HG03469 (cell line): ENCODE data around the gene LAMA5.

Source experiments
- ATAC-seq: cut with Tn5 transposase; IDR thresholded peaks from one replicate; pipeline ENCODE4 v1.9.1; 2021; ENCODE audit warnings: mild to moderate bottlenecking, moderate library complexity, moderate number of reproducible peaks; ENCODE audit not compliant: unreplicated experiment

LAMA5 gene

DNA sequence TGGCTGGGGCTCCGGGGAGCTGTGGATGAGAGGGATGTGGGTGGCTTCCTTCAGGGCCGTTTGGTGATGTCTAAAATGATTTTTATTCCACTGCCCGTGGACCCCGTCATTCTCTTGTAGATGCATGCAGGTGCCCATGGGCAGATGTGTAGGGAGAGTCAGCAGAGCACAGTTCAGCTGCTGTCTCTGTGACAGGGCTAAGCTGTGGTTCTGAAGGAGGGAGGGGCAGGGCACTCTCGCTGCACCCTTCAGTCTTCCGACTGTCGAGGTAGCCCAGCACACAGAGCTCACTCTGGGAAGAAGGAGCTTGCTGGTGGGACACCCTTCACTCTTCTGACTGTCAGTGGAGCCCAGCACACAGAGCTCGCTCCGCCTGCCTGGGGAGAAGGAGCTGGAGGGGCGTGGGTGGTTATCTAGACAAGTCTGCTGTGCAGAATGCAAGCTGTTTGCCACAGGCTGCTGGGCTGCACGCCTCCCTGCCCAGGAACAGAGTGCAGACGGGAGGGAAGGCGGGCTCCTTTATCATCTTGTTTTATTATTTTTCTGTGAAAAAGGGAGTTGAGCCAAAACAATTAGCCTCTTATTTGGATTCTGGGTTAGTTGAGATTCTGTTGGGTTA, 92.7 kb downstream of the LAMA5 start:
- ATAC-seq, result no peak

DNA sequence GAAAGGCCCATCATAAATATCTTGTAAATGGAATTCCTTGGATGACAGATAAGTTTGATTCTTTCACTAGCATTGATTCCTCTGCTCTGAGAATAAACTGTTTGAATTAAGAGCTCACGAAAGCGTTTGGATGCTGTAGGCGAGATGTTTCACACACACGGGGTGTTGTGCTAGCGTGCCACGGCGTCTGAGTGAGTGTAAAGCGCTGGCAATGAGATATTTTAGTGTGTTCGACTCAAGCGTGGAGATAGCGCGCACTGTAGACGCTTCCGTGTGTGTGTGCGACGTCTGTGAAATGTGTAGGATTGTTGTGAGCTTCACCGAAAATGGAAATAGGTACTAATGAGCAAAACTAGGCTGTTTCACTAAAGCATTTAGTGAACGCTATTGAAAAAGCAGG, 93.7 kb downstream of the LAMA5 start:
- ATAC-seq, result no peak

DNA sequence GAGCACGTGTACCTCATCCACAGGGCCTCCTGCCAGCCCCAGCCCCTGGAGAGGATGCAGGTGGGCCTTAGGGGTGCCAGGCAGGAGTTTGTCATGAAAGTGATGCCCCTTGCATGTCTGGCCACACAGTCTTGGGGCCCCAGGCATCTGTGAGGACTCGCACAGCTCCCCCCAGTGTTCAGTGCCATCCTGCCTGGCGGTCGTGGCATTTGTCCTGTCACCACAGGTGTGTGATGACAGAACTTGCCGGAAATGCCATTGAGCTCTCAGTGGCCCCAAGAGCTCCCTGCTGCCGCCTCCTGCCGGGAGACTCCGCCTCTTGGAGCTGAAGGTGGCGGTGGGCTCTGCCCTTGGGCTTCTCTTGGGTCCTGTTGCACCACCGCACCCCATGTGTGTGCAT, 94.9 kb downstream of the LAMA5 start:
- ATAC-seq, result no peak

DNA sequence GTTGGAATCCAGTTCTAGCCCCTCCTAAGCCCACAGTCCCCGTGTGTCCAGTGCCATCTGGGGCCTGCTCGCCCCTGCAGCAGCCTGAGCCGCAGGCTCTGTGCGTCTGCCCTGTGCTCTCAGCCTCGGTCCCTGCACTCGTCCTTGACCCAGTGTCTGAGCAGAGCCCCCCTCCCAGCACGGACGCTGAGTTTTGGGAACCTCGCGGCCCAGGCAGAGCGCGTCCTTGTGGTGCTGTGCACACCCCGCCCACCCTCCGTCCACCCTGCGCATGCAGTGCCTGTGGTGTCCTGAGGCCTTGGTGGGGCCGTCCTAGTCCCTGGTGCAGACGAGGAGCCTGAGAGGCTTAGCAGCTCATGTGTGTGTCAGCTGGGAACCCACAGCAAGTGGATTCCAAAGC, 97.2 kb downstream of the LAMA5 start:
- no peak for ATAC-seq

DNA sequence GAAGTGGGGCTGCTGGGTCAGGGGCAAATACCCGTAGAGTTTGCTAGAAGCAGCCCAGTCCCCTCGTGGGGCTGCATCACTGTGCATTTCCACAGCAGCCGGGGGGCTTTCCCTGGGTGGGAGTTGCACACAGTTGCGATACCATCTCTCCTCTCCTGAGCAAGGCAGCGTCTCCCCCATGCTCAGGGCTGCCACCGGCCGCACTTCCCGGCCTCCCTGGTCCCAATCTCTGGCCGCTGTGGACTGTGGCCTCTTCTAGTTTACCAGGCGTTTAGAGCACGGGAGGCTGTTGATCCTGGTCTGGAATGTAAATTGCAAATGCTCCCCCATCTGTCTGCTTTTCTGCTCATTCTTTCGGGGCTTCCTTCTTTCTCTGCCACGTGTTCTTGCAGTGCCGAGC, 97.7 kb downstream of the LAMA5 start:
- no peak for ATAC-seq

DNA sequence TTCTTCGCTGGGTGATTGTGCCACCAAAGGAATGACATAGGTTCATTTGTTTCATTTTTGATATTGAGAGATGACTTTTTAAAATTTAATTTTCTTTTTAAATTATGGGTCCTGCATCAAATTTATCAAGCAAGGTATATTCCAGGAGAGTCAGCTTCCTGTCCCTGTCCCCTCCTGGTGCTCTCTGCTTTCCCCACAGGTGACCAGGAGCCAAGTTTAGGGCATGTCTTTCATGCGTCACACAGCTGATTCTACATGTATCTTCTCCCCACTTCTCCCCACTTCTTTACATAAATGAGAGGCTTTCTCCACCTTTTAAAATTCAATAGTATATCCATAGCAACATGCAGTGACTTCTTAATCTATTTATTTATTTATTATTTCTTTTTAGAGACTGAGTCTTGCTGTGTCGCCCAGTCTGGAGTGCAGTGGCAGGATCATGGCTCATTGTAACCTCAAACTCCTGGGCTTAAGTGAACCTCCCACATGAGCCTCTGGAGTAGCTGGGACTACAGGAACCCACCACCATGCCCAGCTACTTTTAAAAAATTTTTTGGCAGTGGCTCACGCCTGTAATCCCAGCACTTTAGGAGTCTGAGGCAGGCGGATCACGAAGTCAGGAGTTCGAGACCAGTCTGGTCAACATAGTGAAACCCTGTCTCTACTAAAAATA, 98.7 kb downstream of the LAMA5 start:
- no peak for ATAC-seq

DNA sequence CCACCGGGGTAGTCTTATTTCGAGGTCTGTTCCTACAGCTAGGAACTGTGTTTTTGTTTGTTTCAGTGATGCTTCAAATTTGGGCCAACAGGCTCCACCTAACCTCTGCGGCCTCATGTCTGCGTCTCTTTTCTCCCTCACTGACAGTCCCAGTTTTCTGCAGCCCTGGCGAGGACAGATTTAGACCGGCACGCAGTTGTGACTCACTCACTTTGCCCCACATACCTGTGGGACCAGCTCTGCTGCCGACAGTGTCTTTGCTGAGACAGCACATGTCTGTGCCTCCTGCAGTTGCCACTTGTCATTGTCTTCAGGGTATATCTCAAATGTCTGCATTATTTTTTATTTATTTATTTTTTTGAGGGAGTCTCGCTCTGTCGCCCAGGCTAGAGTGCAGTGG, 99.6 kb downstream of the LAMA5 start:
- ATAC-seq, result no peak

DNA sequence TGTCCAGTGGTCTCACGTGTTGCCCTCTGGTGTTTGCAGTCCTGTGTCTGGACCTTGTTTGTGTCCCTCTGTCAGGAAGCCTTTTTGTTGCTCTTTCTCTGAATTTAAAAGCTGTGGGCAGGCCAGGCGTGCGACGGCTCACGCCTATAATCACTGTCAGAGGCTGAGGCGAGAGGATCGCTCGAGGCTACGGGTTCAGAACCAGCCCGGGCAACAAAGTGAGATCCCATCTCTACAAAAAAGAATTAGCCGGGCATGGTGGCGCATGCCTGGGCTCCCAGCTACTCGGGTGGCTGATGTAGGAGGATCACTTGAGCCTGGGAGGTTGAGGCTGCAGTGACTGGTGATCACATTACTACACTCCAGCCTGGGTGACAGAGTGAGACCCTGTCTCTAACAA, 100.3 kb downstream of the LAMA5 start:
- no peak for ATAC-seq

DNA sequence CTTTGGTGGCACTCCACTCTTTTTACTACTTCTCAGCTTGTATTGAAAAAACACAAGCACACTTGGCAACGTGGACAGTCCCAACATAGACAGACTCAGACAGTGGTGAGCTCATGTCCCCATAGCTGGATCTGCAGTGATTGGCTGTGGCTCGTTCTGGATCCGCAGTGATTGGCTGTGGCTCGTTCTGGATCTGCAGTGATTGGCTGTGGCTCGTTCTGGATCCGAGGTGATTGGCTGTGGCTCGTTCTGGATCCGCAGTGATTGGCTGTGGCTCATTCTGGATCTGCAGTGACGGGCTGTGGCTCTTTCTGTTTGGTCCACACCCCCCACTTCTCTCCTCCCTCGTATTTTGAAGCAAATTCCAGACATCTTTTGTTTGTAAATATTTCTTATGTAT, 100.8 kb downstream of the LAMA5 start:
- no peak for ATAC-seq

DNA sequence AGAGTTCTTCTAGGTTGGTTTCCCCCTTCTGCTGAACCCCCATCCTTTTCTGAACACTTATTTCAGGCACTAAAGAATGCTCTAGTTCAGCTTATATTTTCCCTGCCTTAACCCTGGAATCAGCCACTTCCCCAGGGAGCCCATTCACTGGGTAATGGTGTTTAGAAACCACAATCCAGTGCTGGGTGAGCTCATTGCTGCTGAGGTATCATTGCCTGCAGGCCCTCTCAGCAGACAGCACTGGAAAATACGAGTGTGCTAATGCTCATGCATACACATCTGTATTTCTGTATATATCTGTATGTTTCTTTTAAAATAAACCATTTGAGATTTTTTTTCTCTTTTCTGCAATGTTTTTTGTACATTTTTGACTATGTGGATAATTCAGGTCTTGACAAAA, 101.7 kb downstream of the LAMA5 start:
- ATAC-seq, result no peak

DNA sequence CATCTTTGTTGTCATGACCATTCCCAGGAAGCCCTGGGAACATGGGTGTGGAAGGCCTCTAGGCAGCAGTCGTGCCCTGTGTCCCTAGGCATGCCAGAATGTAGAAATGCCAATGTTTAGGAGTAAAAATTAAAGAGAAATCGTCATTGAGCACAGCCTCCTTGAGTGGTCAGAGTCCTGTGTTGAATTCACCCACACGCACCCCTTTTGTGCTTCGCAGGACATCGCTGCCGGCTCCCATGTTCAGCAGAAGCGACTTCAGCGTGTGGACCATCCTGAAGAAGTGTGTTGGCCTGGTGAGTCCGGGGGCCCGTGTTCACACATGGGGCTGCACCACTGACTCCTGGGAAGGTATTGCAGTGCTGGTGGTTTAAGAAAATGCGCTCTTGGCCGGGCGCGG, 103.7 kb downstream of the LAMA5 start:
- no peak for ATAC-seq

DNA sequence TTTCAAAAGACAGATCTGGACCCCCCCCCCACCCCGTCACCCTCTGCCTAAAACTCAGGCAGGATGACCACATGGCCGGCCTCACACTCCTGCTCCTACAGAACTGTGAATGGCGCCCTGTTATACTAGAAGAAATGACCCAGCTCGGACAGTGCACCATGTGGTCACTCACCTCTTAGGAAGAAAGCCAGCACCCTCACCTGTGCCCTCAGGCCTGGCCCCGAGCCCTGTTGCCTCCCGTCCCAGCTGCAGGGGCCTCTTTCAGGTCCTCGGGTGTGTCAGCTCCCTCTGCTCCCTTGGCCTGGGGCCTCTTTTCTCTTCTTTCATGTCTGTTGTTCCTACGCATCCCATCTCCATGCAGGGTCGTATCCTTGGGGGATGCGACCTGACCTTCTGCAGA, 105.0 kb downstream of the LAMA5 start:
- no peak for ATAC-seq

DNA sequence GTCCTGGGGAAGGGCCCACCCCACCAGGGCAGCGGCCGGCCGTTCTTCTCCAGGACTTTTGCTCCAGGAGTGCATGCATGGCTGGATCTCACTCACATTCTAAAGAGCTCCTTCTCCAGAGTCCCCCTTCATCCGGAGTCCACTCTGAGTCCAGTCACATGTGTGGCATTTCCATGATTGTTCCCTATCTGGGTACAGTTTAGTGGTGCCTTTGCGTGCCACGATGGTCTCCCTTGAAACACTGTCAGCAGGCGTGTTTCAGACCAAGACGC, 107.9 kb downstream of the LAMA5 start:
- no peak for ATAC-seq
